Testis (tissue), 2 donors: ENCODE measurements around the gene SLC12A6.
"Not testable (repeated sequence)": the region's sequence is repeated elsewhere in the genome, so short reads cannot be mapped to it uniquely, and the experiment has no call there.

Experiments used
- CTCF ChIP-seq, 3 experiments: fragments of 450-650 bp in 2 of 3; fragments of 200-600 bp in 1 of 3; sonication (generic) in 1 of 3; IDR thresholded peaks; one replicate each; pipeline ENCODE4 v1.5.1; 2016 to 2019; ENCODE audit warnings: antibody characterized with exemption in 3 of 3, mild to moderate bottlenecking in 2 of 3, moderate library complexity in 1 of 3
- POLR2A ChIP-seq: fragments of 450-650 bp; IDR thresholded peaks from one replicate; pipeline ENCODE4 v1.6.1; 2017; ENCODE audit warnings: antibody characterized with exemption, mild to moderate bottlenecking, moderate library complexity

- TF ChIP-seq POLR2A; CTCF (IDR thresholded peaks at IDR 0.05): not testable (repeated sequence)
Measured at GRCh38 chr15:34193272-34193671, 144.3 kb downstream of the SLC12A6 start.
